ENCODE results near the gene TFF1.
A peak's percentile ranks its signal among the peaks of the same experiment; 100 is the strongest.

TFF1 gene

DNA sequence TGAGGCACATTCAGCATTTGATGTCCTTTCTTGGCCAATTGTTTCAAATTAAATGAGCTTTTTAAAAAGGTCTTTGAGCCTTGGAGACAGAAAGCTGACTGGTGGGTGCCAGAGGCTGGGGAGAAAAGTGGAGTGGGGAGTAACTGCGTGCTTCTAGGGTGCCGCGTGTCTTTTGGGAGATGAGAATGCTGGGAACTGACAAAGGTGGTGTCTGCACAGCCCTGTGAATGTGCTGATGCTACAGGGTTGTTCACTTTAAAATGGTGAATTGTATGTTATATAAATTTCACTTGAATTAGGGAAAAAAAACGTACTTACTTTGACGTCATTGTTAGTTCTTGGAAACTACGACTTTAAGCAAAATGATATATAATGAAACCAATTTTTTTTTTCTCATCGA, 8.1 kb upstream of the TFF1 start:
- Mint-ChIP-seq H3K9me3 (no peaks in the 10 kb centered on the region), H3K36me3 (ENCODE audit: insufficient read depth) (no peaks in the 10 kb centered on the region), H3K4me3 (no peak overlapping the region), H3K4me1 (ENCODE audit: low read depth in 2 of 2) (peaks cover 0 to 8% of the 10 kb centered on the region in 2 donors), H3K27ac (no peak overlapping the region), H3K27me3 (no peaks in the 10 kb centered on the region)
- ATAC-seq (replicated peaks) (no peak), DNase-seq (no peak)

GRCh38 chr21:42373908-42374455, 7.6 kb upstream of the TFF1 start:
- no peak overlapping the region for H3K27ac Mint-ChIP-seq
- peaks cover 0 to 8% of the 10 kb centered on the region in 2 donors for H3K4me1 Mint-ChIP-seq (ENCODE audit: low read depth in 2 of 2)
- H3K9me3 Mint-ChIP-seq, result no peaks in the 10 kb centered on the region
- ATAC-seq (replicated peaks) (no peak), DNase-seq (no peak)
- no peaks in the 10 kb centered on the region for H3K27me3 Mint-ChIP-seq
- no peaks in the 10 kb centered on the region for H3K36me3 Mint-ChIP-seq (ENCODE audit: insufficient read depth)
- H3K4me3 Mint-ChIP-seq, result no peak overlapping the region

GRCh38 chr21:42373196-42373907, 7.0 kb upstream of the TFF1 start:
- ATAC-seq (replicated peaks) (no peak), DNase-seq (no peak)
- Mint-ChIP-seq H3K4me3 (no peak overlapping the region), H3K36me3 (ENCODE audit: insufficient read depth) (no peaks in the 10 kb centered on the region), H3K27me3 (no peaks in the 10 kb centered on the region), H3K4me1 (ENCODE audit: low read depth in 2 of 2) (peaks cover 0 to 8% of the 10 kb centered on the region in 2 donors), H3K9me3 (no peaks in the 10 kb centered on the region), H3K27ac (no peak overlapping the region)

GRCh38 chr21:42370894-42371654, 4.7 kb upstream of the TFF1 start:
- Mint-ChIP-seq H3K36me3 (ENCODE audit: insufficient read depth) (no peaks in the 10 kb centered on the region), H3K4me3 (no peak overlapping the region), H3K27ac (peak overlapping the region; percentile 4 to 15), H3K9me3 (no peaks in the 10 kb centered on the region), H3K4me1 (ENCODE audit: low read depth in 2 of 2) (peaks cover 0 to 8% of the 10 kb centered on the region in 2 donors), H3K27me3 (no peaks in the 10 kb centered on the region)
- DNase-seq (no peak), ATAC-seq (replicated peaks) (no peak)

DNA sequence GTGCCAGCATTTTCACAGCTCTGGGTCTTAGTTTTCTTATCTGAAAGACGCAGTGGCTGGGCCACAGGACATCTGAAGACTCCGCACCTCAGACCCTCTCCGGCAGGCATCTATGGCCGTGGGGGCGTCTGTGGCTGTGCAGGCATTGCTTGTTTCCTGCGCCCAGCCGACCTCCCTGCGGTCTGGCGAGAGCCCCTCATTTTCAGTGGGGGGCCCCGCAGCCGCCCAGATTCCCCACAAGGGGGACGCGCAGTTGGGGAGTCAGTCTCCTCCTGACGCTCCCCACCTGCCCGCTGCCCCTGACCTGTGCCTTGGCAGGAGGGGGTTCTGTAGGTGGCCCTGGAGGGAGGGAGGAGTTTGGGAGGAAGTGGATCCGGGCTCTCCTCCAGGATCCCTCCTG, 3.5 kb upstream of the TFF1 start:
- H3K27ac Mint-ChIP-seq, result no peak overlapping the region
- H3K36me3 Mint-ChIP-seq (ENCODE audit: insufficient read depth), result peaks cover 3% of the 10 kb centered on the region
- H3K4me1 Mint-ChIP-seq (ENCODE audit: low read depth in 2 of 2), result peaks cover 0 to 8% of the 10 kb centered on the region in 2 donors
- no peak overlapping the region for H3K4me3 Mint-ChIP-seq
- H3K27me3 Mint-ChIP-seq, result no peaks in the 10 kb centered on the region
- no peak for ATAC-seq (replicated peaks)
- H3K9me3 Mint-ChIP-seq, result no peaks in the 10 kb centered on the region
- no peak for DNase-seq

DNA sequence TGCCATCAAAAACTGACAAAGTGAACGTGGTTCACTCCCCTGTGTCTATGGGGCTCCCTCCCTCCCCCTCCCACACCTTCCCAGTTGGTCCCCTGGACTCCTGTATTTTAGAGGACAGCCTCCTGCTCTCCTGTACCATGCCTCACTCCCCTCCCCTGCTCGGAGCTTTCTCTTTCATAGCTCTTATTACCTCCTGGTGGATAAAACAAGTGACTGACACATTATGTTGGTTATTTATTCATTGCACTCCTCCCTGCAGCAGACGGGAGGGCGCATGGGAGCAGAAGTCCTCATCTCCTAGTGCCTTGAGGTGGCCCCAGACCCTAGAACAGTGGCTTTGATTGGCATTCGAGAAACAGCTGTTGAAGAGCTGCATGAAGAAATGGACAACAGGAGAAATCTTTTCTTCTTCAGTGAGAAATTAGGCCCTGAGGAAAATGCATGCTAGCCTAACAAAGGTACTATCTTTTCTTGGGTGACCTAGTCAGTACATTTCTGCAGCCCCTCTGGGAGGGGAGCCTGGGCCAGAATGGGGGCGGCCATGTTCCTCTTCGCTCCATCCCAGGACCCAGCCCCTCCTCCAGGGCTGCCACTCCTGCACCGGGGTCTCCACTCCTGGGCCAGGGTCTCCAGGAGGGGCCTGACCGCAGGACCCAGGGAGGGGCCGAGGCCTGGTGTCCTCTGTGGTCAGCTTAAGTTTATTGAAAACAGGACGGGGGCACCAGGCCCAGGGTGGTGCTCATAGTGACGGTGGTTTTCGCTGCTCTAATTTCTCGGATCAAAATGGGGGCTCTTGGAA, 1.2 kb upstream of the TFF1 start:
- H3K9me3 Mint-ChIP-seq, result no peaks in the 10 kb centered on the region
- no peak overlapping the region for H3K27ac Mint-ChIP-seq
- H3K4me1 Mint-ChIP-seq (ENCODE audit: low read depth in 2 of 2), result peaks cover 0 to 11% of the 10 kb centered on the region in 2 donors
- DNase-seq (no peak), ATAC-seq (replicated peaks) (no peak)
- peaks cover 0 to 13% of the 10 kb centered on the region in 2 donors for H3K27me3 Mint-ChIP-seq
- H3K4me3 Mint-ChIP-seq, result no peak overlapping the region
- peaks cover 5% of the 10 kb centered on the region for H3K36me3 Mint-ChIP-seq (ENCODE audit: insufficient read depth)

GRCh38 chr21:42365770-42366169, 565 bp downstream of the TFF1 start:
- Mint-ChIP-seq H3K4me1 (ENCODE audit: low read depth in 2 of 2) (peaks cover 0 to 7% of the 10 kb centered on the region in 2 donors), H3K27ac (no peak overlapping the region), H3K9me3 (no peaks in the 10 kb centered on the region), H3K36me3 (ENCODE audit: insufficient read depth) (peaks cover 5% of the 10 kb centered on the region), H3K4me3 (no peak overlapping the region), H3K27me3 (peaks cover 8 to 22% of the 10 kb centered on the region in 2 donors)
- no peak for ATAC-seq (replicated peaks)
- no peak for DNase-seq

DNA sequence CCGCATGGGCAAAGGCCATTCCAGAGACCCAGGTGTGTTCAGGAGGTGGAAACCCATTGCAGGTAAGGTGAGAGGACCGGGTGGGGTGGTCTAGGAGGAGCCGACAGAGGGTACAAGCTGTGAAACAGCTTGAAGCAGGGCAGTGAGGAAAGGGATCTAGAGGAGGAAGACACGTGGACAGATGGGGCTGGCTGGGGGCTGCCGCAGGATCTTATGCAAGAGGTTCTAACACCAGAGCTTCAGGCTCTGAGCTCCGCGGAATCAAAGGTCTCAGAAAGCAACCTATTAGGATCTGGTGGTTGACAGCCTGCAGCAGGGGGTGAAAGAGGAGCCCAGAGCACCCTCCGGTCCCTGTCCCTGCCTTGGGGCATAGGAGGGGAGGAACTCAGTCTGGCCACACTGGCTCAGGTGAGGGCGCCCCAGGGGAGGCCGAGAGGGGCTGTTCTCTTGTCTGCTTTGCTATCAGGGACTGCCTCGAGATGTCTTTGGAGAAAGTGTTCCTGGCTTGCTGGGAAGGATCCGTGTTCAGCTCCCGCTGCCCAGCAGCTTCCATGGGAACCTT, 1.9 kb downstream of the TFF1 start:
- H3K27ac Mint-ChIP-seq, result no peak overlapping the region
- H3K27me3 Mint-ChIP-seq, result peaks cover 8 to 22% of the 10 kb centered on the region in 2 donors
- H3K4me3 Mint-ChIP-seq, result no peak overlapping the region
- H3K36me3 Mint-ChIP-seq (ENCODE audit: insufficient read depth), result peaks cover 5% of the 10 kb centered on the region
- H3K4me1 Mint-ChIP-seq (ENCODE audit: low read depth in 2 of 2), result peaks cover 0 to 7% of the 10 kb centered on the region in 2 donors
- no peaks in the 10 kb centered on the region for H3K9me3 Mint-ChIP-seq
- no peak for ATAC-seq (replicated peaks)
- no peak for DNase-seq

DNA sequence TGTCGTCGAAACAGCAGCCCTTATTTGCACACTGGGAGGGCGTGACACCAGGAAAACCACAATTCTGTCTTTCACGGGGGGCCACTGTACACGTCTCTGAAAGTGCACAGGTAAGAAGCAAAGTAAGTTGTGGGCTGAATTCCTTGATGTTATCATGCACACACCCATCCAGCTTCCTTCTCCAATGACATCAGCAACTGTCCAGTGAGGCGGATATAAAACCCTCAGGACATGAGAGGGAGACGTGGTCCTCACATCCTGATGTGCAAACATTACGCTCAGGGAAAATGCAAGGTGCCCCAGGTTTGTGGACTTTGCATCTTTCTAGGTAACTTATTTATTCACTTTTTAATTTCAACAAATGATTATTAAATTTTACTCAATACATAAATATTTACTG, 3.0 kb downstream of the TFF1 start:
- Mint-ChIP-seq H3K4me1 (ENCODE audit: low read depth in 2 of 2) (peaks cover 0 to 7% of the 10 kb centered on the region in 2 donors), H3K27me3 (peaks cover 8 to 29% of the 10 kb centered on the region in 2 donors), H3K9me3 (no peaks in the 10 kb centered on the region), H3K36me3 (ENCODE audit: insufficient read depth) (peaks cover 5% of the 10 kb centered on the region), H3K27ac (no peak overlapping the region), H3K4me3 (no peak overlapping the region)
- DNase-seq (no peak), ATAC-seq (replicated peaks) (no peak)

- Mint-ChIP-seq H3K9me3 (no peaks in the 10 kb centered on the region), H3K4me1 (ENCODE audit: low read depth in 2 of 2) (peaks cover 0 to 7% of the 10 kb centered on the region in 2 donors), H3K27me3 (peaks cover 8 to 34% of the 10 kb centered on the region in 2 donors), H3K4me3 (no peak overlapping the region), H3K36me3 (ENCODE audit: insufficient read depth) (peaks cover 5% of the 10 kb centered on the region), H3K27ac (no peak overlapping the region)
- no peak for DNase-seq
- no peak for ATAC-seq (replicated peaks)
These were observed 3.6 kb downstream of the TFF1 start for GRCh38 chr21:42362700-42363099.

GRCh38 chr21:42362198-42362597, 4.1 kb downstream of the TFF1 start:
- Mint-ChIP-seq H3K36me3 (ENCODE audit: insufficient read depth) (peaks cover 5% of the 10 kb centered on the region), H3K27ac (no peak overlapping the region), H3K9me3 (no peaks in the 10 kb centered on the region), H3K4me3 (no peak overlapping the region), H3K4me1 (ENCODE audit: low read depth in 2 of 2) (peaks cover 0 to 5% of the 10 kb centered on the region in 2 donors), H3K27me3 (peaks cover 8 to 35% of the 10 kb centered on the region in 2 donors)
- ATAC-seq (replicated peaks) (no peak), DNase-seq (no peak)

DNA sequence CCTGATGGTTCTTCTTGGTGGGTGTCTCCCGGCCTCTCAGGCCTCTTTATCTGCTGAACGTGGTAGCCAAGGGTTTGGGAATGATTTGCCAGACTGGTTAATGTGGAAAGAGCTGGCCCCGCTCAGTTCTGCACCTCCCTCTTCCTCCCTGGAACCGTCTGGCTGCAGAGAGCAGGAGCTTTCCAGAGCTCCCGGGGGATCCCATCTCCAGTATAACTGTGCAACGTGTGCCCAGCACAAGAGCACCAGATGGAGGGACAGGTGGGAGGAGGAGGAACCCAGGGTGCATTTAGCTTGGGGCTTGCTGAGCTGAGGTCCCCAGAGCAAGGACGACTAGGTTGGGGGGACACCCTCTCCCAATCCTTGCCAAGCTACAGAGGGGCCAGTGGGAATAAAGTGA, 5.0 kb downstream of the TFF1 start:
- no peak for DNase-seq
- Mint-ChIP-seq H3K4me3 (no peak overlapping the region), H3K27me3 (peaks cover 8 to 42% of the 10 kb centered on the region in 2 donors), H3K36me3 (ENCODE audit: insufficient read depth) (peaks cover 5% of the 10 kb centered on the region), H3K27ac (no peak overlapping the region), H3K4me1 (ENCODE audit: low read depth in 2 of 2) (peaks cover 0 to 5% of the 10 kb centered on the region in 2 donors), H3K9me3 (no peaks in the 10 kb centered on the region)
- ATAC-seq (replicated peaks), result no peak

DNA sequence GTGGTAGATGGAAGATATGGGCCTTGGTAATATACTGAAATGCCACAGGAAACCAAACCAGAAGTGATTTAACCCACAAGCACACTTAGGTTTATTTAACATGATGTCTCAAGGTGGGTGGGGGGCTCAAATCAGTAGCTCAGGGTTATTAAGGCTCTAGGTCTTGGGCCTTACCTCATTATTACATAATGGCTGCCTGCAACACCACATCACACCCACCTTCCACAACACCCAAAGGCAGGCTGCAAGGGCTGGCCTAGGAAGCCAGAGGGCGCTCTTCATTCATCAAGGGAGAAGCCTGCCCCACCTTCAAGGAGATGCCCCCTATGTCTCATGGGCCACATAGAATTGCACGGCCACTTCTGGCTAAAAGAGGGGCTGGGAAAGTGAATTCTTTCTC, 6.0 kb downstream of the TFF1 start:
- no peak overlapping the region for H3K27ac Mint-ChIP-seq
- H3K9me3 Mint-ChIP-seq, result no peaks in the 10 kb centered on the region
- H3K4me1 Mint-ChIP-seq (ENCODE audit: low read depth in 2 of 2), result peaks cover 0 to 5% of the 10 kb centered on the region in 2 donors
- H3K27me3 Mint-ChIP-seq, result peaks cover 8 to 42% of the 10 kb centered on the region in 2 donors
- no peak overlapping the region for H3K4me3 Mint-ChIP-seq
- H3K36me3 Mint-ChIP-seq (ENCODE audit: insufficient read depth), result peaks cover 2% of the 10 kb centered on the region
- DNase-seq (no peak), ATAC-seq (replicated peaks) (no peak)

All from effector memory CD8-positive, alpha-beta T cell (primary cell).